HEK293 (cell line): ENCODE measurements around the gene PTCHD4.

Source experiments
- CTCF ChIA-PET: fragments of 350-600 bp; formaldehyde crosslinking; extraction: SDS; loops from one replicate; lab custom pipeline; 2021; ENCODE audit warnings: antibody characterized with exemption; lab: Yijun Ruan, JAX
- POLR2A ChIA-PET: fragments of 300-600 bp; formaldehyde crosslinking; extraction: SDS; loops from one replicate; lab custom pipeline; 2020; ENCODE audit warnings: antibody characterized with exemption, inconsistent platforms; lab: Yijun Ruan, JAX
- H3K27ac ChIP-seq: fragments of 200-500 bp; sonication (Bioruptor generic); 2 replicates; pipeline ENCODE4 v1.5.1; 2014; ENCODE audit warnings: low read depth, low read length, control low read depth, inconsistent platforms; ENCODE audit errors: extremely low read depth
- H3K36me3 ChIP-seq, 2 experiments: fragments of 200-500 bp in 1 of 2; sonication (Bioruptor generic) in 1 of 2; 1 replicate in 1 of 2; 2 replicates in 1 of 2; pipeline ENCODE4 v1.5.1; 2014 to 2017; ENCODE audit warnings: inconsistent platforms in 2 of 2, low read length in 2 of 2; ENCODE audit not compliant: control insufficient read depth in 2 of 2, insufficient read depth in 1 of 2
- H3K4me1 ChIP-seq: fragments of 200-500 bp; sonication (Bioruptor generic); 2 replicates; pipeline ENCODE4 v1.5.1; 2014; ENCODE audit warnings: mild to moderate bottlenecking, low read length, inconsistent platforms; ENCODE audit not compliant: control insufficient read depth, insufficient read depth
- H3K4me3 ChIP-seq: 2 replicates; pipeline ENCODE4 v1.5.1; 2011; ENCODE audit warnings: low read depth, mild to moderate bottlenecking, control low read depth, low read length, moderate library complexity
- H3K9me3 ChIP-seq: fragments of 200-500 bp; sonication (Bioruptor generic); 2 replicates; pipeline ENCODE4 v1.5.1; 2014; ENCODE audit warnings: low read depth, low read length, inconsistent platforms; ENCODE audit not compliant: control insufficient read depth, insufficient read depth
- GLIS1 ChIP-seq: fragments of 450-650 bp; formaldehyde crosslinking; IDR thresholded peaks from 2 replicates; pipeline ENCODE4 v1.5.1; 2016; ENCODE audit warnings: missing biosample characterization, missing genetic modification characterization
- KLF1 ChIP-seq: fragments of 450-650 bp; formaldehyde crosslinking; IDR thresholded peaks from 2 replicates; pipeline ENCODE4 v1.5.1; 2016; ENCODE audit warnings: missing biosample characterization, missing genetic modification characterization
- MEIS1 ChIP-seq: sonication (generic); formaldehyde crosslinking; IDR thresholded peaks from 2 replicates; pipeline ENCODE4 v1.8.1; 2022; ENCODE audit warnings: missing genetic modification reagents, mild to moderate bottlenecking, borderline replicate concordance
- REPIN1 ChIP-seq: fragments of 450-650 bp; formaldehyde crosslinking; IDR thresholded peaks from 2 replicates; pipeline ENCODE4 v1.5.1; 2017; ENCODE audit warnings: missing biosample characterization, missing genetic modification characterization, low read depth
- ZBTB21 ChIP-seq: fragments of 450-650 bp; formaldehyde crosslinking; IDR thresholded peaks from 2 replicates; pipeline ENCODE4 v1.5.1; 2017; ENCODE audit warnings: missing biosample characterization, missing genetic modification characterization
- ZFHX2 ChIP-seq: fragments of 450-650 bp; formaldehyde crosslinking; conservative IDR thresholded peaks from 2 replicates; pipeline ENCODE4 v1.5.1; 2016; ENCODE audit warnings: missing biosample characterization, missing genetic modification characterization
- ZNF133 ChIP-seq: fragments of 450-650 bp; formaldehyde crosslinking; IDR thresholded peaks from 2 replicates; pipeline ENCODE4 v1.5.1; 2016; ENCODE audit warnings: missing biosample characterization, missing genetic modification characterization
- ZNF174 ChIP-seq: fragments of 450-650 bp; formaldehyde crosslinking; IDR thresholded peaks from 2 replicates; pipeline ENCODE4 v1.5.0; 2017; ENCODE audit warnings: missing biosample characterization, mild to moderate bottlenecking, missing genetic modification characterization
- ZNF184 ChIP-seq: fragments of 450-650 bp; IDR thresholded peaks from 2 replicates; pipeline ENCODE4 v1.5.1; 2018; ENCODE audit warnings: missing biosample characterization, mild to moderate bottlenecking, missing genetic modification characterization
- ZNF223 ChIP-seq: fragments of 450-650 bp; formaldehyde crosslinking; IDR thresholded peaks from 2 replicates; pipeline ENCODE4 v1.5.1; 2016; ENCODE audit warnings: missing biosample characterization, missing genetic modification characterization
- ZNF350 ChIP-seq: fragments of 450-650 bp; formaldehyde crosslinking; IDR thresholded peaks from 2 replicates; pipeline ENCODE4 v1.5.0; 2017; ENCODE audit warnings: missing biosample characterization, mild to moderate bottlenecking, missing genetic modification characterization
- ZNF354C ChIP-seq: fragments of 450-650 bp; formaldehyde crosslinking; IDR thresholded peaks from 2 replicates; pipeline ENCODE4 v1.5.1; 2016; ENCODE audit warnings: missing biosample characterization, missing genetic modification characterization, low read depth, borderline replicate concordance
- ZNF510 ChIP-seq: fragments of 450-650 bp; formaldehyde crosslinking; IDR thresholded peaks from 2 replicates; pipeline ENCODE4 v1.5.1; 2018; ENCODE audit warnings: mild to moderate bottlenecking, missing genetic modification characterization, missing biosample characterization; ENCODE audit not compliant: insufficient replicate concordance
- ZNF549 ChIP-seq: fragments of 450-650 bp; IDR thresholded peaks from 2 replicates; pipeline ENCODE4 v1.5.1; 2018; ENCODE audit warnings: missing biosample characterization, missing genetic modification characterization, mild to moderate bottlenecking, inconsistent platforms, moderate library complexity
- ZNF585B ChIP-seq: fragments of 450-650 bp; formaldehyde crosslinking; IDR thresholded peaks from 2 replicates; pipeline ENCODE4 v1.5.1; 2016; ENCODE audit warnings: missing biosample characterization, missing genetic modification characterization
- ZNF660 ChIP-seq: fragments of 450-650 bp; IDR thresholded peaks from 2 replicates; pipeline ENCODE4 v1.5.1; 2018; ENCODE audit warnings: missing biosample characterization, mild to moderate bottlenecking, missing genetic modification characterization
- ZNF670 ChIP-seq: fragments of 450-650 bp; formaldehyde crosslinking; IDR thresholded peaks from 2 replicates; pipeline ENCODE4 v1.5.1; 2016; ENCODE audit warnings: missing biosample characterization, missing genetic modification characterization, low read depth
- ZNF747 ChIP-seq: fragments of 450-650 bp; formaldehyde crosslinking; IDR thresholded peaks from 2 replicates; pipeline ENCODE4 v1.5.1; 2016; ENCODE audit warnings: missing biosample characterization, missing genetic modification characterization
- ZNF76 ChIP-seq: fragments of 450-650 bp; formaldehyde crosslinking; IDR thresholded peaks from 2 replicates; pipeline ENCODE4; 2016; ENCODE audit warnings: low read depth, missing biosample characterization, missing genetic modification characterization, borderline replicate concordance
- ZNF785 ChIP-seq: fragments of 450-650 bp; formaldehyde crosslinking; IDR thresholded peaks from 2 replicates; pipeline ENCODE4 v1.5.1; 2016; ENCODE audit warnings: missing biosample characterization, missing genetic modification characterization
- TF ChIP-seq, protein P1 (sequence below): fragments of 450-650 bp; formaldehyde crosslinking; IDR thresholded peaks from 2 replicates; pipeline ENCODE4 v1.5.1; 2016; ENCODE audit warnings: missing biosample characterization, missing genetic modification characterization
- TF ChIP-seq, protein P2 (sequence below): fragments of 450-650 bp; formaldehyde crosslinking; IDR thresholded peaks from 2 replicates; pipeline ENCODE4 v1.5.1; 2016; ENCODE audit warnings: missing biosample characterization, missing genetic modification characterization
- TF ChIP-seq, protein P3 (sequence below): fragments of 450-650 bp; formaldehyde crosslinking; IDR thresholded peaks from 2 replicates; pipeline ENCODE4 v1.5.1; 2016; ENCODE audit warnings: missing biosample characterization, missing genetic modification characterization
- TF ChIP-seq, protein P4 (sequence below): fragments of 450-650 bp; formaldehyde crosslinking; IDR thresholded peaks from 2 replicates; pipeline ENCODE4 v1.5.1; 2016; ENCODE audit warnings: missing biosample characterization, missing genetic modification characterization, borderline replicate concordance

PTCHD4 gene

DNA sequence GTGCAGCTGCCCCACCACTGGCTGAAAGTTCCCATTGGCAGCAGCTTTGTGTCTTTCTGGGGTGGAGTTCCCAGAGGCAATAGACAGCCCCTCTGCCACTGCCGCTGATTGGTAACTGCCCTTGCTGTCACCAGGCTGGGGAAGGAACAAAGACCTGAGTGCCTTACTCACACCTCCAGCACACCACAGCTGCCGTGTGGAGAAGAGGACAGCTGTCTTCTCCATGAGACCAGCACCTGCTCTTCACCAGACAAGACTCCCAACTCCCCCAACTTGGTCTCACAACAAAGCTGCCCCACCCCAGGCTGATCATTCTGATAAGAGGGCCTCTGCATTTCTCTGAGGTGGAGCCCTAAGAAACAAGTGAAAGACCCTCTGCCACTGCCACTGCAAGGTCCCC, 39.7 kb upstream of the PTCHD4 start (continued):
- TF ChIP-seq ZNF670 (tag by site-specific recombination) (no peak), ZNF660 (tag by site-specific recombination) (no peak), ZNF747 (no peak)
- TF ChIP-seq, protein P1, sequence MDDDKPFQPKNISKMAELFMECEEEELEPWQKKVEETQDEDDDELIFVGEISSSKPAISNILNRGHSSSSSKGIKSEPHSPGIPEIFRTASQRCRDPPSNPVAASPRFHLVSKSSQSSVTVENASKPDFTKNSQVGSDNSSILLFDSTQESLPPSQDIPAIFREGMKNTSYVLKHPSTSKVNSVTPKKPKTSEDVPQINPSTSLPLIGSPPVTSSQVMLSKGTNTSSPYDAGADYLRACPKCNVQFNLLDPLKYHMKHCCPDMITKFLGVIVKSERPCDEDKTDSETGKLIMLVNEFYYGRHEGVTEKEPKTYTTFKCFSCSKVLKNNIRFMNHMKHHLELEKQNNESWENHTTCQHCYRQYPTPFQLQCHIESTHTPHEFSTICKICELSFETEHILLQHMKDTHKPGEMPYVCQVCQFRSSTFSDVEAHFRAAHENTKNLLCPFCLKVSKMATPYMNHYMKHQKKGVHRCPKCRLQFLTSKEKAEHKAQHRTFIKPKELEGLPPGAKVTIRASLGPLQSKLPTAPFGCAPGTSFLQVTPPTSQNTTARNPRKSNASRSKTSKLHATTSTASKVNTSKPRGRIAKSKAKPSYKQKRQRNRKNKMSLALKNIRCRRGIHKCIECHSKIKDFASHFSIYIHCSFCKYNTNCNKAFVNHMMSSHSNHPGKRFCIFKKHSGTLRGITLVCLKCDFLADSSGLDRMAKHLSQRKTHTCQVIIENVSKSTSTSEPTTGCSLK (tag by site-specific recombination), result no peak

DNA sequence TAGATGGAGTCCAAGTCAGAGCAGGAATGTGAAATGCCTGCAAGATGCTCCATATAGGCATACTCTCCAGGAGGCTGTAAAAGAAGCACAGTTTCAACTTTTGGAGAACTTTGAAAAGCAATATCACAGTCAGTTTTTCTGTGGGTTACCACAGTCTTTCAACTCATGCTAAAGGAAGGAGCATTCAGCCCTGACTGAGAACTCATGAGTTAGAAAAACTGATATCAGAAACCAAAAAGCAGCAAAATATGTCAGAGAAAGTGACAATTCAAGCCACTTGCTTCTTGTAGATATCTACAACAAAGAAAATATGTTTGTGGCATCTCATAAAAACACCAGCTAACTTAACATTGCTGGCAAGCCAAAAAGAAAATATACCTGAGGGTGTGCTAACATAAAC, 36.1 kb upstream of the PTCHD4 start:
- Histone ChIP-seq H3K4me3 (no peak overlapping the region), H3K4me1 (no peaks in the 10 kb centered on the region), H3K27ac (no peak overlapping the region), H3K9me3 (no peaks in the 10 kb centered on the region), H3K36me3 (no peaks in the 10 kb centered on the region)
- TF ChIP-seq MEIS1 (CRISPR knock-in tag) (no peak), ZNF585B (tag by site-specific recombination) (no peak), ZNF354C (tag by site-specific recombination) (no peak), ZNF133 (tag by site-specific recombination) (no peak), ZNF350 (tag by site-specific recombination) (no peak), ZNF510 (tag by site-specific recombination) (no peak), ZFHX2 (no peak), KLF1 (tag by site-specific recombination) (no peak), ZNF223 (tag by site-specific recombination) (no peak), ZNF76 (no peak)
- TF ChIP-seq, all 188 proteins: peak for 0
- POLR2A ChIA-PET, result no interaction called here
- CTCF ChIA-PET, result interaction anchor here (0.8 kb wide), 1 partner anchor 10 kb away, joined by 3 read pairs; no protein-coding TSS in a partner anchor

DNA sequence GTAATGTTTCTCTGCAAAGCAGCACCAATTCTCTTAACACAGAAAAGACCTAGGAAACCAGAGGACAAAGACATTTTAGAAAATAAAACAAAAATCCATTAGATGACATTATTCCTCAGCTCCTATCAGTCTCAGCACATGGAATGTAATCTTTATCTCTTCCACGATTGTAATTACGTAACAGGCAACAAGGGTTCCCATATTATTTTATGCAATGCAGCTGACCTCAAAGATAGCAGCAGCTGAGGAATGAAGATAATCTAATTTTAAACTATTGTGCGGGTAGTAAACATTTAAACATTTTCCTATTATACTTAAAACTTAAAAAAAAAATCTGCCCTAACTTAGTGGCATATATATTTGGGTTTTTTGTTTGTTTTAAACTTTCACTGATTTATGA, 33.0 kb upstream of the PTCHD4 start:
- H3K27ac ChIP-seq, result no peak overlapping the region
- ChIA-PET POLR2A (no interaction called here), CTCF (interaction anchor here (0.7 kb wide), 1 partner anchor 302 kb away, joined by 5 read pairs; no protein-coding TSS in a partner anchor)
- TF ChIP-seq ZNF184 (tag by site-specific recombination), result no peak
- no peak for TF ChIP-seq GLIS1 (tag by site-specific recombination)
- no peak for TF ChIP-seq ZNF549 (tag by site-specific recombination)
- TF ChIP-seq, protein P2, sequence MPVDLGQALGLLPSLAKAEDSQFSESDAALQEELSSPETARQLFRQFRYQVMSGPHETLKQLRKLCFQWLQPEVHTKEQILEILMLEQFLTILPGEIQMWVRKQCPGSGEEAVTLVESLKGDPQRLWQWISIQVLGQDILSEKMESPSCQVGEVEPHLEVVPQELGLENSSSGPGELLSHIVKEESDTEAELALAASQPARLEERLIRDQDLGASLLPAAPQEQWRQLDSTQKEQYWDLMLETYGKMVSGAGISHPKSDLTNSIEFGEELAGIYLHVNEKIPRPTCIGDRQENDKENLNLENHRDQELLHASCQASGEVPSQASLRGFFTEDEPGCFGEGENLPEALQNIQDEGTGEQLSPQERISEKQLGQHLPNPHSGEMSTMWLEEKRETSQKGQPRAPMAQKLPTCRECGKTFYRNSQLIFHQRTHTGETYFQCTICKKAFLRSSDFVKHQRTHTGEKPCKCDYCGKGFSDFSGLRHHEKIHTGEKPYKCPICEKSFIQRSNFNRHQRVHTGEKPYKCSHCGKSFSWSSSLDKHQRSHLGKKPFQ (tag by site-specific recombination), result no peak
- TF ChIP-seq ZNF785 (tag by site-specific recombination), result no peak
- TF ChIP-seq ZNF174 (tag by site-specific recombination), result no peak
- no peak for TF ChIP-seq ZBTB21 (tag by site-specific recombination)
- TF ChIP-seq, protein P3, sequence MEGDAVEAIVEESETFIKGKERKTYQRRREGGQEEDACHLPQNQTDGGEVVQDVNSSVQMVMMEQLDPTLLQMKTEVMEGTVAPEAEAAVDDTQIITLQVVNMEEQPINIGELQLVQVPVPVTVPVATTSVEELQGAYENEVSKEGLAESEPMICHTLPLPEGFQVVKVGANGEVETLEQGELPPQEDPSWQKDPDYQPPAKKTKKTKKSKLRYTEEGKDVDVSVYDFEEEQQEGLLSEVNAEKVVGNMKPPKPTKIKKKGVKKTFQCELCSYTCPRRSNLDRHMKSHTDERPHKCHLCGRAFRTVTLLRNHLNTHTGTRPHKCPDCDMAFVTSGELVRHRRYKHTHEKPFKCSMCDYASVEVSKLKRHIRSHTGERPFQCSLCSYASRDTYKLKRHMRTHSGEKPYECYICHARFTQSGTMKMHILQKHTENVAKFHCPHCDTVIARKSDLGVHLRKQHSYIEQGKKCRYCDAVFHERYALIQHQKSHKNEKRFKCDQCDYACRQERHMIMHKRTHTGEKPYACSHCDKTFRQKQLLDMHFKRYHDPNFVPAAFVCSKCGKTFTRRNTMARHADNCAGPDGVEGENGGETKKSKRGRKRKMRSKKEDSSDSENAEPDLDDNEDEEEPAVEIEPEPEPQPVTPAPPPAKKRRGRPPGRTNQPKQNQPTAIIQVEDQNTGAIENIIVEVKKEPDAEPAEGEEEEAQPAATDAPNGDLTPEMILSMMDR (tag by site-specific recombination), result no peak
- no peak for TF ChIP-seq REPIN1
- TF ChIP-seq, protein P4, sequence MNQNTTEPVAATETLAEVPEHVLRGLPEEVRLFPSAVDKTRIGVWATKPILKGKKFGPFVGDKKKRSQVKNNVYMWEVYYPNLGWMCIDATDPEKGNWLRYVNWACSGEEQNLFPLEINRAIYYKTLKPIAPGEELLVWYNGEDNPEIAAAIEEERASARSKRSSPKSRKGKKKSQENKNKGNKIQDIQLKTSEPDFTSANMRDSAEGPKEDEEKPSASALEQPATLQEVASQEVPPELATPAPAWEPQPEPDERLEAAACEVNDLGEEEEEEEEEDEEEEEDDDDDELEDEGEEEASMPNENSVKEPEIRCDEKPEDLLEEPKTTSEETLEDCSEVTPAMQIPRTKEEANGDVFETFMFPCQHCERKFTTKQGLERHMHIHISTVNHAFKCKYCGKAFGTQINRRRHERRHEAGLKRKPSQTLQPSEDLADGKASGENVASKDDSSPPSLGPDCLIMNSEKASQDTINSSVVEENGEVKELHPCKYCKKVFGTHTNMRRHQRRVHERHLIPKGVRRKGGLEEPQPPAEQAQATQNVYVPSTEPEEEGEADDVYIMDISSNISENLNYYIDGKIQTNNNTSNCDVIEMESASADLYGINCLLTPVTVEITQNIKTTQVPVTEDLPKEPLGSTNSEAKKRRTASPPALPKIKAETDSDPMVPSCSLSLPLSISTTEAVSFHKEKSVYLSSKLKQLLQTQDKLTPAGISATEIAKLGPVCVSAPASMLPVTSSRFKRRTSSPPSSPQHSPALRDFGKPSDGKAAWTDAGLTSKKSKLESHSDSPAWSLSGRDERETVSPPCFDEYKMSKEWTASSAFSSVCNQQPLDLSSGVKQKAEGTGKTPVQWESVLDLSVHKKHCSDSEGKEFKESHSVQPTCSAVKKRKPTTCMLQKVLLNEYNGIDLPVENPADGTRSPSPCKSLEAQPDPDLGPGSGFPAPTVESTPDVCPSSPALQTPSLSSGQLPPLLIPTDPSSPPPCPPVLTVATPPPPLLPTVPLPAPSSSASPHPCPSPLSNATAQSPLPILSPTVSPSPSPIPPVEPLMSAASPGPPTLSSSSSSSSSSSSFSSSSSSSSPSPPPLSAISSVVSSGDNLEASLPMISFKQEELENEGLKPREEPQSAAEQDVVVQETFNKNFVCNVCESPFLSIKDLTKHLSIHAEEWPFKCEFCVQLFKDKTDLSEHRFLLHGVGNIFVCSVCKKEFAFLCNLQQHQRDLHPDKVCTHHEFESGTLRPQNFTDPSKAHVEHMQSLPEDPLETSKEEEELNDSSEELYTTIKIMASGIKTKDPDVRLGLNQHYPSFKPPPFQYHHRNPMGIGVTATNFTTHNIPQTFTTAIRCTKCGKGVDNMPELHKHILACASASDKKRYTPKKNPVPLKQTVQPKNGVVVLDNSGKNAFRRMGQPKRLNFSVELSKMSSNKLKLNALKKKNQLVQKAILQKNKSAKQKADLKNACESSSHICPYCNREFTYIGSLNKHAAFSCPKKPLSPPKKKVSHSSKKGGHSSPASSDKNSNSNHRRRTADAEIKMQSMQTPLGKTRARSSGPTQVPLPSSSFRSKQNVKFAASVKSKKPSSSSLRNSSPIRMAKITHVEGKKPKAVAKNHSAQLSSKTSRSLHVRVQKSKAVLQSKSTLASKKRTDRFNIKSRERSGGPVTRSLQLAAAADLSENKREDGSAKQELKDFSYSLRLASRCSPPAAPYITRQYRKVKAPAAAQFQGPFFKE (tag by site-specific recombination), result no peak

More for the DNA sequence above, 33.0 kb upstream of the PTCHD4 start:
- Histone ChIP-seq H3K4me1 (no peaks in the 10 kb centered on the region), H3K9me3 (no peaks in the 10 kb centered on the region), H3K4me3 (no peak overlapping the region), H3K36me3 (no peaks in the 10 kb centered on the region)
